HG03175 (cell line): ENCODE data around the gene SHB.
"Not testable (repeated sequence)": the region's sequence is repeated elsewhere in the genome, so short reads cannot be mapped to it uniquely, and the experiment has no call there.

ENCODE experiments used
- ATAC-seq: cut with Tn5 transposase; IDR thresholded peaks from one replicate; pipeline ENCODE4 v1.9.1; 2021; ENCODE audit warnings: mild to moderate bottlenecking, moderate library complexity; ENCODE audit not compliant: unreplicated experiment

The SHB gene

DNA sequence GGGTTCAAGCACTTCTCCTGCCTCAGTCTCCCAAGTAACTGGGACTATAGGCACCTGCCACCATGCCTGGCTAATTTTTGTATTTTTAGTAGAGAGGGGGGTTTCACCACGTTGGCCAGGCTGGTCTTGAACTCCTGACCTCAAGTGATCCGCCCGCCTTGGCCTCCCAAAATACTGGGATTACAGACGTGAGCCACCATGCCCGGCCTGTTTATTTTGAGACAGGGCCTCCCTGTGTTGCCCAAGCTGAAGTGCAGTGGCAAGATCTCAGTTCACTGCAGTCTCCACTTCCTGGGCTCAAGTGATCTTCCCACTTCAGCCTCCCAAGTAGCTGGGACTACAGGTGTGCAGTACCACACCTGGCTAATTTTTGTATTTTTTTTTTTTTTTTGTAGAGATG lies 159.2 kb downstream of the SHB start:
- ATAC-seq = not testable (repeated sequence)

DNA sequence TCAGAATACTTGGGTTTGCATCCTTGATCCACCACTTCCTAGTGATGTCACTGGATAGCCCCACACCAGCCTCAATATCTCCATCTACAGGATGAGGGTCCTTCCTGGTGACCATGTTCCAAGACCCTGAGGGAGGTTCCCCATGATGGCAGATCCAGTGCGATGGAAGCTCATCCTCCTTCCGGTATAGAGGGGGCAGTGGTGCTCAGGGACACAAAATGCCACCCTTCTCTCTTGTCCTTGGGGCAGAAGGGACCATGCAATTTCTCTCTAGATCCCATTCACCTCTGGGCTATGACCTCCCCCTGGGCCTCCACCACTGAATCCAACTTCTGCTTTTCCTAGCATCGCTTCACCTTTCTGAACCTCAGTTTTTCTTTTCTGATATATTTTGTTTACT lies 159.7 kb downstream of the SHB start:
- ATAC-seq = no peak

DNA sequence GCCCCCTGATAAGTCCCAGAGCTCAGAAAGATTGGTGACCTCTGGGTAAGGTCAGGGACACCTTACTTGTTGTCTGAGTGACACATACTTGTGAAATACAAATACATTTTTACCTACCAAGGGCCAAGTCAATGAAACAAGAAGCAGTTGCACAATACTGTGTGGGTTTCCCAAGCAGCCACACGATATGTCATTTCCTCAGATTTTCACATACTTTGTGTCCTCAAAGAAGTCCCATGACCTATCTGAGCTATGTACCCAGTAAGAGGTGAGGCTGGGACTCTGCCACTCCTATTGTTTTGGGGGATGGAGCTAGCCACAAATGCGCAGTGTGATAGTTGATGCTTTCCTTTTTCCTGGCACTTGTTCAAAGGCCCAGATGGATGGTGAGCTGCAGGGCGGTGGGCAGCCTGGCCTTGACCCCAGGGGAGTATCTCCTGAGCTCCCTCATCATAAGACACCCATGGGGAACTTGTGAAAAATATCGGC lies 160.3 kb downstream of the SHB start:
- no peak for ATAC-seq

DNA sequence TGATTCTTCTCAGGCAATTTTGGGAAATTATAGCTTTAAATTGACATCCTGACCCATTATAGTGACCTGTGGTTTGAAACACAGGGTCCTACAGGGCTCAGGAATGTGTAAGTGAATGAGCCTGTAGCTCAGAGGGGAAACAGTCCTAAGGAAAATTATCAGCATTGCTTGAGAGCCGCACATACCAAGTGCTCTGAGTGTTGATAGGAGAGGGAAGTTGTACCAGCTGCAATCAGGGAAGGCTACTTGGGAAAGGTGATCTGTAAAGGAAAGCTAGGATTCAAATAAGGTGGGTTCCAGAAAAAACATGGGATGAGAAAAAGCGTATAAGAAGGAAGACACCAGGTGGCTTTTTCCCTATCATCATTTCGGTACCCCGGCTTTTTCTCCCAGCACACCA lies 160.7 kb downstream of the SHB start:
- no peak for ATAC-seq

DNA sequence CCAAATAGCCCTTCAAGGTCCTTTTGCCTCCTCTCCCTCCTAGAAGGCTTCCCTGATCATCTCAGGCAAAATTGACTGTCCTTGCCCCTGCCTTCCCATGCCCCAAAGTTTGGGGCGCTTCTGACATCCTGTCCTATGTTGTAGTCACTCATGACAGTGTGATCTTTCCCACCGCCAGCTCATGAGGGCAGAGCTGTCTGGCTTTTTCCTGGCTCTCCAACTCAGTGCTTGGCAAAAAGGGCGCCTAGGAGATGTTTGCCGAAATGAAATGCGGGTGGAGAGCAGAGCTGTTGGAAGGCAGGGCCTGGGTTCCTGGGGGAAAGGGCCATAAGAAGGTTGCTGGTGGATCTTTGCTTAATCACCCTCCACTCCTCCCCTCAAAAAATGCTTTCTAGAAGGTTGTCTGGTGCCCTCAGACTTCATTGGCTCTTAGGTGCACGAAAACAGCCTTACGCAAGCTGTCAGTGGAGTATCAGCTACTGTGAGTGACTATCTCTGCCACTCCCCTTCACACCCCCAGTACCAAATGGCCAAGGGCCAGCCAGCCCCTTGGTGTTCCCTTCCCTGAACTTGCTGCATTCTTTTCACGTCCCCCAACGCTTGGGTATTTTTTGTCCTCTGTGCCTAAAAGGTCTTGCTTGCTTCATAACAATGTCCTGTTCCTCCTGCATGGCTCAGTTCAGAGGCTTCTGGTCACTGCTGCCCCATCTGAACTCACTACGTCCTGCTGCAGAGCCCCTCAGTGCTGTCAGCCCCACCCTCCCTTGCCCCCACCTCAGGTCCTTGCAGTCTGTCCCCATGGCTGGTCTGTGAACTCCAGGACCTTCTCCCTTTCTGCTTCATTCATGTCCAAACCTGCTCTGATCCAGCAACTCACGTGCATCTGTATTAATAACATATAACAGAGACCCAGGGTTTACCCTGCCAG lies 162.5 kb downstream of the SHB start:
- no peak for ATAC-seq

DNA sequence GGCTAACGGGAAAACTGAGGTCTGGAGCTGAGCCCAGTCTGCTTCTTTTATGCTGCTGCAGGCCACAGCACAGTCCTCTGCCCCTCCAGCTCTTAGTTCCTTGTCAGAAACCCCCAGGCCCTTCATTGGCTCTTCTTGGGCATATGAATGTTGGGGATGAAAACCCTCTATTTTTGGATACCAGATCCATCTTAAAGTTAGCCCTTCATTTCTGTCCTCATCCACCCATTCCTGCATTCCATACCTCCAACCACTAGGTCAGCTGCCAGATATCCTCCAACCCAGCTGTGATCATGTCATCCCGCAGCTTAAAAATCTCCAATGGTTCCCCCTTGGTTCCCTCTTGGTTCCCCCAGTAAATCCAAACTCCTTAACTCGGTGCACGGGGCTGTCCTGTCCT lies 163.3 kb downstream of the SHB start:
- ATAC-seq = no peak

DNA sequence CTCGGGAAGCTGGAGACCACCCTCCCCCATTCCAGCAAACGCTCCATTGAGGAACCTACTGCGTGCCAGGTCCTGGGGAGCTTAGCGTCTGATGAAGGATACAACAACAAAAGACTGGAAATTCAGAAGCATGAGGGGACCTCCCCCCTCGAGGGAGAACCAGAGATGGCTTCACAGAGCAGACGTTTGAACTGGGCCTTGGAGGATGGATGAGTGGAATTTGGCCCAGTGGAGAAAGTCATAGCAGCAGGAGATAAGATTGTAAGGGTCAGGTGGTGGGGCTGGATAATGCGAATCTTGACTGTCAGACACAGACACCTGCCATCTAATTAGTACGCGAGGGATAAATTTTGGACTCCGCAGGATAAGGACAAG lies 163.9 kb downstream of the SHB start:
- ATAC-seq = no peak

DNA sequence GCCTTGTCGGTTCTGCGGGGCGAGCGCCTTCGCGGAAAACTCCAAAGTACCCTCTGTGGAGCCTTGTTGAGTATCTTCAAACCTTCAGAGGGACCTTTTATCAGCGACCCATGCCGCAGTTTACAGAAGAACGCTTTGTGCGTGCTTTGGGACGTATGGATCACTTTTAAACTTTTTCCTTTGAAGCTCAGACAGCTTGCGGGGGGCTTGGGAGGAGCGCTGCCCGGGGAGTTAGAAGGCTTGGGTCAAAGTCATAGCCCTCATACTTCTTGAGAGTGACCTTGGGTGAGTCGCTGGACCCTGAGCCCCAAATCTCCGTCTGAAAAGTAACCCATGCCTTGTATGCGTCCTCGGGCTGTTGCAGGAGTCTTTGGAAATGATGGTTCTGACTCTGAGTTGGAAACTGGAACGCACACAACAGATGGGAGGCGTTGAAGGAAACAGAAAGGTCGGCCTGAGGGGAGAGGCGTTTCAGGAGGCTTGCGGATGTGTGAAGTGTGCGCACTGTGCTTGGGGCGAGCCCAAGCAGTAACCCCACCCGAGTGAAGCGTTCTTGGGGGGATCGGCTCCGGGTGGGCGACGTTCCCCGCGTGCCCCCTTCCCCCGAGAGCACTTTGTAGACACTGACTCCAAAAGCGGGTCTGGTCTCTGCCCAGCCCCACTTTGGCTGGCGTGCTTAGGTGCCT lies 164.4 kb downstream of the SHB start:
- ATAC-seq = no peak

DNA sequence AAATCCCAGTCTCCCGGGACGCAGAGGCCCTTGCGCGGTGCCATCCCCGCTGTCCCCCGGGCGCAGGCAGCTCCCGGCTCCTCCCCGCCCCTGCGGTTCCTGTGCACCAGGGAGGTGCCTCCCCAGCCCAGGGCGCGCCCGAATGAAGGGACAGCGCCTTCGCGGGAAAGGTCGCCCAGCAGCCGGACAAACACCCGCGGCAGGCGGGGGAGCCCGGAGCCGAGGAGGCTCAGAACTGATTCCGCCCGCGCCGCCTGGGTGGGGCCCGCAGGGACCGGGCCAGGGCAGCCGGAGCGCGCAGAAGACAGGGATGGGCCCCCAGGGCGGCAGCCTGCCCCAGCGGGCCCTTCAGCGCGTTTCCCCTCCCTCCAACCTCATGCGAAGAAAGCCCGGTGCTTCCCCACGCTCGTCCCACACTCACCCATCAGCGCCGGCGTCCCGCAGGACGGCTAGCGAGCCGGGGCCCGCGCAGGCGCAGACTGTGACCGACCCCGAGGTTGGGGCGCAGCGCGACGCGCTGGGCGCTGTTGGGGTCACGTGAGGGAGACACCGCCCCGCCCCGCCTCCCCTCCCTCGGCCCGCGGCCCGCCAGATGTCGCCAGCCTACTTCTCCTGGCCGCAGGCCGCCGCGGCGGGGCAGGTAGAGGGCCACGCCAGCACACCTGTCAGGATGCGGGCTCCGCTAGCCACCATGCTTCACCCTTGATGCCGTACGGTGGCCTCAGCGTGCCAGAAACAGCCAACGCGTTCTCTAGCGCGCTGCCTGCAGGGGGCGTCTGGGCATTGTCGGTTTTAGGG lies 165.2 kb downstream of the SHB start, which contains the start of gene SLC25A51:
Gene SLC25A51 (minus strand): TSS at position 481 of the 798 bp plus-strand sequence. CDS start 15,577 bp downstream, outside the sequence.
- ATAC-seq = peak; percentile 79

DNA sequence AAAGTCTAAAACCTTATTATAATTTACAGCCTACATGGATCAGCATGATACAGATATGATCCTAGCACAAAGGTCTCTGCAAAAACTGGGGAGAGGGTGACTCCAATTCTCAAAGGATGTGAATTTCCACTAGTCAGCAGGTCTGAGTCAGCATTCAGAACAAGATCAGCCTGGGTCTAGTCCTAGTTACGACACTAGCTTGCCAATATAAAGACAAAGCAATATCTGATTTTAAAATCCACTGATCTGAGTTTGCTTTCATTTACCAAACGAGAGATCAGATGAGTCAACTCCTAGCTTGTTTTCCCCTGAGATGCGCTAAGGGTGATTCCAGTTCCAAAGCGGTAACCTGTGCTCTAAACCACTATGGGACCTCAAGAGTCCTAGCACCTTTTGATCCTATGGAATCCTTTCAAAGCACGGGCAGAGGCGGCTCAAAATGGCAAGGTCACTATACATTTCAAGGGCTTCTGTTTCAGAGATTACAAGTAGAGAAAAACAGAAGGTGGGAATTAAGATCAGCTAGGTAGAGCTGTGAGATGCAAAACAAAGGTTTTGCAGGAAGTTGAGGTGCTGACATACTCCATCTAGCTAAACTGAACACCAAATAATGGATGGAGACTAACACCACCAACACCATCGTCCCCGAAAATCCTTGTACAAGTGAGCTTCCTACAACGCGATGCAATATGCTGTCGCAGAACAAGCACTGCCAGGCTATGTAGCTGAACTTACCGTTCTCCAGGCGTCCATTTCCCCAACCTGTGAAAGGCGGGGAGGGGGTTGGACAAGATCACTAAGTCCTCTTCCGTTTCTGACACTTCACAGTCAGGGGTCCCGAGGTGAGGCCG lies 166.0 kb downstream of the SHB start:
- peak; percentile 7 for ATAC-seq

DNA sequence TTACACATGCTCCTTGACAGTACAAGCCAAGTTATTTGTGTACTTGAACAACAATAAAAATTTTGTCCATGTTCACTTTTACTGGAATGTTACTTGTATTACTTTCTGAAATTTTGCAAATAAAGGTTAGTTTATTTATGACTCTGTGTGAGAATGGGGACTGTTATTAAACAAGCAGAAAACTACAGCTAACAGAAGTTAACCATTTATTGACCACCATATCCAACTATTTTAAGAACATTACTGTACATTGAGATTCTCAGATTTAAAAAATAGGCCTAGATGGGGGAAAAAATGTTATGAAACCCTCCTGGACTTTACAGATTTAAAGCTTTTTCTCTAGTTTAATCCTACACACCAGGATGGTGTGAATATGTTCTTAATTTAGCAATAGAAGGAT lies 166.9 kb downstream of the SHB start:
- no peak for ATAC-seq

DNA sequence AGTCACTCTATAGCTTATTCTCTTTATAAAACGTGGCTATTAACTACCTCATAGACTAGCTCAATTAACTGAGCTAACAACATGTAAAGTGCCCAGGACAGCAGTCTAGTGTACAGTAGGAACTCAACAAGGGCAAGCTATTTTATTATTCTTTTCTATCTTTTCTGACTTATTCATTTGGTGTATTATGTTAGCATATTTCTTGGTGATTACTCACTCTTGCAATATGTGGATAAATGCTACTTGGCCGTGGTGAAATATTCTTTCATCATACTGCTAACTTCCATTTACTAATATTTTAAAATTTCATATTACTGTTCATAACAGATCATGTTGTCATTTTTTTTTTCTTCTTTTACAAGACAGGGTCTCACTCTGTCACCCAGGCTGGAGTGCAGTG lies 170.0 kb downstream of the SHB start:
- no peak for ATAC-seq

DNA sequence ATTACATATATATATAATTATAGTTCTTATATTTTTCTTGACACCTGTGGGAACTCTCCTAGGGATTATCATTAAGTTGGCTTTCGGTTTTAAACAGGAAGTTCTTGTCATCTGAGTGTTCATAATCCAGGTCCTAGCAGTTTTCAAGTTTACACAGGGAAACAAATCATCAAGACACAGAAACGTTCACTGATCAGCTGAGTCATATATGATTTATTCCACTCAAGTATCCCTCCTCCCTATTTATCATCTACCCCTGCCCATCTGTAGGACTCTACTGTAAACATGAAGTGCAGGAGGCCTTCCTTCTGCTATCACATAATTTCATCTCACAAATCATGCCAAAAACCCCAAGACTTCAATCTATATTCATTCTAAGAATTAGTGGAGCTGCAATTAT lies 171.4 kb downstream of the SHB start:
- no peak for ATAC-seq

DNA sequence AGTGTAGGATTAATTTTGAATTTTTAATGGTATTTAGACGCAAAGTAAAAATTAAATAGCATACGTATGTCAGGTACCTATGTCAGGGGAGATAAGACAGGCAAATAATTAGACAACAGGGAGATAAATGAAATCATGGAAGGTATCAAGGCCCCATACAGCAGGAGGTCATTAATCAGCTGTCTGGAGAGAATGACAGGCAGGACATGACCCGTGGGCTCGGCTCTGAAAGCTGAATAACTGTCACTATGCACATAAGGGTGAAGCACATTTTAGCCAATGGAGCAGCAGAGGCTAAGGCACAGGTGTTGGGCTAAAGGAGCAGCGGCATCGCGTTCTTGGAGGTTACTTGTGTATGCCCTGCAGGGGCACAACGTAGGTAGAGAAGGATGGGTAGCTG lies 177.0 kb downstream of the SHB start:
- no peak for ATAC-seq

DNA sequence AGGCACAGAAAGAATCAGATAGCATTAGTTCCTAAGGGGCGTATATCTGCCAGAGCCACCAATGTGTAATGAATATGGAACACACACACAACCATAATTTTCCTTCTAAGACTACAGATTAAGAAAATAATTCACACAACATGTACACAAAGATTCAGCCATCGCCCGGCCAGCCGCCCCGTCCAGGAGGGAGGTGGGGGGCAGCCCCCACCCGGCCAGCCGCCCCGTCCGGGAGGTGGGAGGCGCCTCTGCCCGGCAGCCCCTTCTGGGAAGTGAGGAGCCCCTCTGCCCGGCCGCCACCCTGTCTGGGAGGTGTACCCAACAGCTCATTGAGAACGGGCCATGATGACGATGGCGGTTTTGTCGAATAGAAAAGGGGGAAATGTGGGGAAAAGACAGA lies 178.0 kb downstream of the SHB start:
- not testable (repeated sequence) for ATAC-seq

DNA sequence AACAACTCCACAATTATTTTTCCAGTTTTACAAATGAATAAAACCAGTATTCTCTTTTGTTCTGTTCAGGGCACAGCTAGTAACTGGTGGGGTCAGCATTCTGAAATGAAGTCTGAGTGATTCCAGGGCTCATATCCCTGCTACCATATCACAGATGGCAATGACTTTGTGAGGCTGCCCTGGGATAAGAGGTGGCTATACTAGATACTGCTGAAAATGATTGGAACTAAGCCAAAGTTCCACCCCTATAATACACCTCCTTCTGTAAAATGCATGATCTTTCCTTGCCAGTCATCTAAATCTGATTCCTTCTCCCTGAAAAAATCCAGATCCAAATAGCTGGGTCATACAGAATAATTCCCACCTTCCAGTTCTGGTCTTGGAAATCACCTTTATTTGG lies 179.5 kb downstream of the SHB start:
- no peak for ATAC-seq

DNA sequence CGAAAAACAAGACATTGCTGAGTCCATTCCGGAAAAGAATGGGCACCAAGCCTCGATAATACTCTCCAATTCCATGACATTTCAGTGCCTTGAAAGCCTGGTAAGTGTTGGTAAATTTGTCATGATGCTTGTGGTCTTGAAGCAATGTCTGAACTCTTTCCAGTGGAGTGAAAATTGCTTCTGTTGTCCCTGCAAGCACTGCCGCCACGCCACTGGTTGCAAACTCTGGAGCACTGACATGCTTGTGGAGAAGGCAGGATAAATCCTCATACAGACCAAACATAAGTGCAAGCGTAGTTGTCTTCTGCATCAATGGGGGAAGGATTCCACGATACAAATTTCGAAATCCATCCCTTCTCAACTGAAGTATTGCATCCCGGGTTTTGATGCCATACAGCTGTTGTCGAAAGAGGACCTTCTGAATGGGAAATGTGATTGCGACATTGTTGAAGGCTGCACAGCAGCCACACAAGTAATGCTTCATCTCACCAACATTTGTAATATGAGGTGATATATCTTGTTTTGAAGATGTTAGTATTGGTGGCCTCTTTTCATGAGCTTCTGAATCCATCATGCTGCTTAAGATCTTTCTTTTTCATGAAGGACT lies 180.9 kb downstream of the SHB start:
- not testable (repeated sequence) for ATAC-seq

DNA sequence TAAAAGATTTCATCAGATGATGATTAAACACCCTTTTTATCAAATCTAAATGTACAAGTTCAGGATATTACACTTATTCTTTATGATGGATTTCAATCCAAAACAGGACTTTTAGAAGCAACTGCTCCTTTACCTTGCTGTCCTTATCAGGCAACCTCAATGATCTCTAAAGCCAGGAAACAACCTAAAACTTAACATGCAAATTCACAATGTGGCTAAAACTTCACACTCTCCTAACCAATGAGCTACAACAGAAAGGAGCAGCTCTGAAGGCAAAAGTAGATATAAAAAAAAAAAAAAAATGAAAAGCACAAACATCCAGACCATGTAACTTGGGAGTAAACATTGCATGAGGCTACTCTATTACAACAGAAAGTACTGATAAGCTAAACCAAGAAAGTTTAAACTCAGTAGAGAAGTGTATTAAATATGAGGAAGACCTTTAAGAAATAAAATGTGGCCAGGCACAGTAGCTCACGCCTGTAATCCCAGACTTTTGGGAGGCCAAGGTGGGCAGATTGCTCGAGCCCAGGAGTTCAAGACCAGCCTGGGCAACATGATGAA lies 188.0 kb downstream of the SHB start:
- ATAC-seq = no peak

DNA sequence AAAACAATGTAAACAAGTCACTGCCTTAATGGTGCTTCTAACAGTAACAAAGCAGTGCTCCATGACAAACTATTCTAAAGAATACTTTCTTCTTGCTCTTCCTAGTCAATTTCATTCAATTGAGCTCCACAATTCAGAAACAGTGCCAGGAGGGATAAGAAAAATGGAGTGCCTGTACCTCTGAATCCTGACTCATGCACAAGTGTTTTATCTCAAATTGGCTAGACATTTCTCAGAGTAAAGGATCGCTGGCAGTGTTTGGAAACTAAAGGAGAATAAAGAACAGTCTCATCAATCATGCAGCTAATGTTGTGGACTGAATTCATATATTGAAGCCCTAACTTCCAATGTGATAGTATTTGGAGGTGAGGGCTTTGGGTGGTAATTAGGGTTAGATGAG lies 192.7 kb downstream of the SHB start:
- no peak for ATAC-seq

DNA sequence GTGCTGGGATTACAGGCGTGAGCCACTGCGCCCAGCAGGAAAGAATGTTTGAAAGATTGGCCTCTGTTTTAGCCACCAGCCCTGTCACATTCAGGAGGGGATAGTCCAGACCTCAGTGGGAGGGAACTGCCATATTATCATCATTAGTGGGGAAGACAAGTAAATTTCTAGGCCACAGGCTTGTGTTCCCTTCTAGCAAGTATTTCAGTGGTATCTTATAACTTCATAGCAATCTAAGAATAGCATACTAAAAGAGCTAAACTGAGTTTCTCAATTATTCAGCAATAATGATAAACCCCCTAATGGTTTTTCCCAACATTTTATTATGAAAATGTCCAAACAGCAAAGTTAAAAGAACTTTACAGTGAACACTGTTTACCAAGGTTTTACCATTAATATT lies 195.1 kb downstream of the SHB start:
- no peak for ATAC-seq
